Naive B cell (primary cell): Measurements from ENCODE around the gene ANGPTL5. TPM values are rescaled to one million over a fixed set of nuclear protein-coding genes. Genes with fewer than 3 reads are reported as not detected.
"Not testable (repeated sequence)": the region's sequence is repeated elsewhere in the genome, so short reads cannot be mapped to it uniquely, and the experiment has no call there.

ENCODE experiments used
- ATAC-seq, 2 donors: fragments of 150-1000 bp; cut with Tn5 transposase; 2 replicates each; pipeline ENCODE4 v1.10.0; 2021; ENCODE audit warnings: low read depth in 2 of 2, mild to moderate bottlenecking in 2 of 2, moderate library complexity in 2 of 2
- DNase-seq: peaks from one replicate; pipeline ENCODE4 v3.0.0; 2022
- H3K27ac Mint-ChIP-seq, 6 donors: one replicate each; pipeline ENCODE4 v1.8.0; 2020 to 2022; ENCODE audit warnings: mild to moderate bottlenecking in 6 of 6, mixed read lengths in 6 of 6, moderate library complexity in 5 of 6, inconsistent platforms in 2 of 6
- H3K27me3 Mint-ChIP-seq, 3 donors: one replicate each; pipeline ENCODE4 v1.8.0; 2021 to 2022; ENCODE audit warnings: mixed read lengths in 3 of 3, mild to moderate bottlenecking in 1 of 3
- H3K36me3 Mint-ChIP-seq, 2 donors: one replicate each; pipeline ENCODE4 v1.8.0; 2020 to 2022; ENCODE audit warnings: mixed read lengths in 2 of 2, inconsistent platforms in 1 of 2, mild to moderate bottlenecking in 1 of 2
- H3K4me1 Mint-ChIP-seq, 3 donors: one replicate each; pipeline ENCODE4 v1.8.0; 2020 to 2022; ENCODE audit warnings: mixed read lengths in 3 of 3, inconsistent platforms in 1 of 3, mild to moderate bottlenecking in 1 of 3, moderate library complexity in 1 of 3
- H3K4me3 Mint-ChIP-seq, 8 donors: one replicate each; pipeline ENCODE4 v1.8.0; 2020 to 2022; ENCODE audit warnings: mild to moderate bottlenecking in 8 of 8, mixed read lengths in 8 of 8, moderate library complexity in 8 of 8, inconsistent platforms in 2 of 8
- H3K9me3 Mint-ChIP-seq, 7 donors: one replicate each; pipeline ENCODE4 v1.8.0; 2020 to 2022; ENCODE audit warnings: mixed read lengths in 7 of 7, mild to moderate bottlenecking in 5 of 7, inconsistent platforms in 2 of 7, moderate library complexity in 1 of 7
- polyA plus RNA-seq, 6 donors: library from polyadenylated mRNA; unstranded; fragments of 300-500 nt; fragmentation: Illumina TruSeq; gene quantifications; one replicate each; pipeline ENCODE4 v1.2.3, GENCODE V29; 2021; ENCODE audit warnings: low read depth in 6 of 6

Gene ANGPTL5
- polyA plus RNA-seq, 6 donors from 2014 or later, result 0.12 TPM; not detected in 5

- no peak for ATAC-seq
- H3K27ac Mint-ChIP-seq, result no peak overlapping the region
- H3K27me3 Mint-ChIP-seq, result peaks cover 12 to 30% (median 26%) of the 10 kb centered on the region in 3 donors
- peaks cover 0 to 2% (median 0%) of the 10 kb centered on the region in 7 donors for H3K9me3 Mint-ChIP-seq
- H3K36me3 Mint-ChIP-seq, result no peaks in the 10 kb centered on the region
- no peak for DNase-seq
- no peak overlapping the region for H3K4me3 Mint-ChIP-seq
- H3K4me1 Mint-ChIP-seq, result no peaks in the 10 kb centered on the region
These were observed 45.8 kb downstream of the ANGPTL5 start for GRCh38 chr11:101870510-101870909.

GRCh38 chr11:101867951-101868350 lies 48.4 kb downstream of the ANGPTL5 start:
- Mint-ChIP-seq H3K27me3 (peaks cover 21 to 38% (median 35%) of the 10 kb centered on the region in 3 donors), H3K4me1 (no peaks in the 10 kb centered on the region), H3K9me3 (peaks cover 1 to 12% (median 6%) of the 10 kb centered on the region in 7 donors), H3K27ac (no peak overlapping the region), H3K4me3 (no peak overlapping the region), H3K36me3 (no peaks in the 10 kb centered on the region)
- ATAC-seq (no peak), DNase-seq (no peak)

- Mint-ChIP-seq H3K36me3 (no peaks in the 10 kb centered on the region), H3K27ac (no peak overlapping the region), H3K9me3 (peaks cover 1 to 12% (median 6%) of the 10 kb centered on the region in 7 donors), H3K27me3 (peaks cover 28 to 45% (median 44%) of the 10 kb centered on the region in 3 donors), H3K4me3 (no peak overlapping the region), H3K4me1 (no peaks in the 10 kb centered on the region)
- ATAC-seq, result no peak
- DNase-seq, result no peak
These were observed 49.5 kb downstream of the ANGPTL5 start for GRCh38 chr11:101866619-101867491.

GRCh38 chr11:101864098-101864497 lies 52.2 kb downstream of the ANGPTL5 start:
- H3K36me3 Mint-ChIP-seq, result no peaks in the 10 kb centered on the region
- ATAC-seq (no peak), DNase-seq (no peak)
- H3K9me3 Mint-ChIP-seq, result peaks cover 1 to 12% (median 6%) of the 10 kb centered on the region in 7 donors
- H3K27me3 Mint-ChIP-seq, result peaks cover 29 to 35% (median 32%) of the 10 kb centered on the region in 3 donors
- H3K4me1 Mint-ChIP-seq, result no peaks in the 10 kb centered on the region
- no peak overlapping the region for H3K27ac Mint-ChIP-seq
- no peak overlapping the region for H3K4me3 Mint-ChIP-seq

GRCh38 chr11:101863361-101863760 lies 53.0 kb downstream of the ANGPTL5 start:
- no peak for ATAC-seq
- Mint-ChIP-seq H3K36me3 (no peaks in the 10 kb centered on the region), H3K4me1 (no peaks in the 10 kb centered on the region), H3K27me3 (peaks cover 23 to 30% (median 29%) of the 10 kb centered on the region in 3 donors), H3K27ac (no peak overlapping the region), H3K9me3 (peaks cover 1 to 12% (median 6%) of the 10 kb centered on the region in 7 donors), H3K4me3 (no peak overlapping the region)
- DNase-seq, result no peak

GRCh38 chr11:101862391-101863233 lies 53.7 kb downstream of the ANGPTL5 start:
- peaks cover 1 to 12% (median 5%) of the 10 kb centered on the region in 7 donors for H3K9me3 Mint-ChIP-seq
- DNase-seq, result no peak

DNA sequence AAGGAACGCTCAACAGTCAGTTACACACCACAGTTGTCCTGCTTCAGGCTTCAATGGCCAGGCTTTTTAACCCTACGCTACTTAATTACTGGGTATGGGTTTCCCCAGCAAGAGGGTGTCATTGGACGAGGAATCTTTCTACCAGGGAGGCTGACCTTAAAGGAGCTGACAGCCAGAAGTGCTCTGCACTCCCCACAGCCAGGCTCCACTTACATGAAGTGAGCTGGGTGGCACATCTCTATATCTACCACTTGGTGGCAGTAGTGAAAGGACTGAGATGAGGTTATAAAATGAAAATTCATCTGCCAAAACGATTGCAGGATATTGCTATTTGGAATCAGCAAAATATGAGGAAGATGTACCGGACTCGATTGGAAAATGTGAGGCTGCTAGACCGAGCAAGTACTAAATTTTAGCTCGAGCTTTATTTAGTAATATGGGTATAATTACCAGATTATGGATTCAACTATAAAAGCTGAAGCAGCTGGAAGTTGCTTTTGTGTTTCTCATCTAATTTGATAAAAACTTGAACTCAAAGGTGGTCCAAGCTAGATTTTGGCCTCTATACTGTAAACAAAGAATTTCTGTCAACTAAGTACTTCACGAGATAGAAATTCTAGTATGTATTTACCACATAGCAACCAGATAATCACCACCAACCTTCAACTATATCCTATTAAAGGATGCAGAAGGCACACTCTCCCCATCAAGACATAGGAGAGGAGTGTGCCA lies 55.5 kb downstream of the ANGPTL5 start:
- no peaks in the 10 kb centered on the region for H3K4me1 Mint-ChIP-seq
- peaks cover 20 to 28% (median 26%) of the 10 kb centered on the region in 3 donors for H3K27me3 Mint-ChIP-seq
- H3K27ac Mint-ChIP-seq, result no peak overlapping the region
- no peaks in the 10 kb centered on the region for H3K36me3 Mint-ChIP-seq
- peak; percentile 4 for DNase-seq
- H3K9me3 Mint-ChIP-seq, result peaks cover 1 to 12% (median 5%) of the 10 kb centered on the region in 7 donors
- H3K4me3 Mint-ChIP-seq, result no peak overlapping the region
- ATAC-seq, result peak; percentile 48 to 56

More at GRCh38 chr11:101862391-101863233, 53.7 kb downstream of the ANGPTL5 start:
- ATAC-seq, result no peak
- peak overlapping the region in 1 of 8 donors; percentile 3 for H3K4me3 Mint-ChIP-seq
- H3K27me3 Mint-ChIP-seq, result peaks cover 20 to 28% (median 26%) of the 10 kb centered on the region in 3 donors
- H3K4me1 Mint-ChIP-seq, result no peaks in the 10 kb centered on the region
- no peaks in the 10 kb centered on the region for H3K36me3 Mint-ChIP-seq
- no peak overlapping the region for H3K27ac Mint-ChIP-seq

DNA sequence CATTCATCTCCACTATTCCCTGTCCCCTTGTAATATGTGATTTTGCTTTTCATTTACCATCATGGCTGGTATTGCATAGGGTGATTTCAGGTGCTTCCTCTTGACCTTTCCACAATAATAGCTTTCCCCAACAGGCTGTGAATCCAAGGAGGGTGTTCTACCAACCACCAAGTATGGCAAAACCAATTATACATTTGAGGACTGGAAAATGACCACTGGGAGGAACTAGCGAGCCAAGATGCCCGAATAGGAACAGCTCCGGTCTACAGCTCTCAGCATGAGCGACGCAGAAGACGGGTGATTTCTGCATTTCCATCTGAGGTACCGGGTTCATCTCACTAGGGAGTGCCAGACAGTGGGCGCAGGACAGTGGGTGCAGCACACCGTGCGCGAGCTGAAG lies 64.1 kb downstream of the ANGPTL5 start:
- not testable (repeated sequence) for H3K9me3 Mint-ChIP-seq, H3K27ac Mint-ChIP-seq, DNase-seq, H3K36me3 Mint-ChIP-seq, H3K4me1 Mint-ChIP-seq, H3K4me3 Mint-ChIP-seq, ATAC-seq
- peaks cover 13 to 24% (median 17%) of the 10 kb centered on the region in 3 donors for H3K27me3 Mint-ChIP-seq

GRCh38 chr11:101848262-101848661 lies 68.1 kb downstream of the ANGPTL5 start:
- ATAC-seq, result no peak
- no peak for DNase-seq
- Mint-ChIP-seq H3K27me3 (peaks cover 9 to 19% (median 13%) of the 10 kb centered on the region in 3 donors), H3K9me3 (no peaks in the 10 kb centered on the region), H3K36me3 (no peaks in the 10 kb centered on the region), H3K27ac (no peak overlapping the region), H3K4me3 (no peak overlapping the region), H3K4me1 (no peaks in the 10 kb centered on the region)

DNA sequence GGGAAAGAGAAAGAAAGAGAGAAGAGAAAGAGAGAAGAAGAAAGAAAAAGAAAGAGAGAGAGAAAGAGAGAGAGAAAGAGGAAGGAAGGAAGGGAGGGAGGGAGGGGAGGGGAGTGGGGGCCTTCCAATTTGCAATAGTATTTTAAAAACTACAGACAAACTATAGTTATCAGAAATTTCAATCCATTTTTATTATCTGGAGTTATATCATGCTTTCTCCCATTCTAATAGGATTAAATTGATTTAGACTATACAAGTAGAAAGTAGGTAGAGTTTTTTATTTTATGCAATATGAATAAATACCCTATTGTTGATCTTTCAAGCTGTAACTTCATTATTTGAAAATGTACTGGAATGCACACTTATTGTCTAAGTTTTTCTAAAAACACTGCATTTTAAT lies 71.7 kb downstream of the ANGPTL5 start:
- Mint-ChIP-seq H3K27me3 (peaks cover 0 to 7% (median 4%) of the 10 kb centered on the region in 3 donors), H3K9me3 (peaks cover 0 to 12% (median 3%) of the 10 kb centered on the region in 7 donors), H3K36me3 (no peaks in the 10 kb centered on the region), H3K4me1 (no peaks in the 10 kb centered on the region), H3K4me3 (no peak overlapping the region), H3K27ac (no peak overlapping the region)
- no peak for DNase-seq
- no peak for ATAC-seq

DNA sequence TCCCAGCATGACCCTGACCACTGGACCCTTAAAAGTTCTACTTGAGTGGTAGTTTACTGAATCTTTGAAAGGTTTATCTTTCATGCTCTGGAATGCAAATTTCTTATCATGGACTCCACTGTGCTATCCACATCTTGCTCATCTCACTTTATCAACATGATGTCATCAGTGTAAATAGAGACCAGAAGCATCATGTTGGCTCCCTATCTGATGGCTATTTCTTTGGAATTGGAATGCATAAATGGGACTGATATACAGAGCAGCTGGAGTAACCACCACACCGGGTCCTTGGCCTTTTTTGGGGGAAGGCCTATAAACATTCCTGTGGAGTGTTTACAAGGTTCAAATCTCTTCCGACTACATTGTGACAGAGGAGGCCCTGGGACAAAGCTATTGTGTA lies 75.6 kb downstream of the ANGPTL5 start:
- H3K27me3 Mint-ChIP-seq, result peaks cover 0 to 9% (median 0%) of the 10 kb centered on the region in 3 donors

More for the DNA sequence above, 75.6 kb downstream of the ANGPTL5 start:
- Mint-ChIP-seq H3K4me3 (no peak overlapping the region), H3K9me3 (peaks cover 0 to 12% (median 3%) of the 10 kb centered on the region in 7 donors), H3K27ac (peak overlapping the region in 1 of 6 donors; percentile 15), H3K36me3 (no peaks in the 10 kb centered on the region), H3K4me1 (no peaks in the 10 kb centered on the region)
- ATAC-seq (no peak), DNase-seq (no peak)
